H1 (cell line): ENCODE measurements around the gene TSPAN9. TPM values are rescaled to one million over a fixed set of nuclear protein-coding genes. Genes with fewer than 3 reads are reported as not detected.

Experiments
- CTCF ChIA-PET: fragments of 300-600 bp; sonication (Branson Sonifier 250); formaldehyde crosslinking; loops from one replicate; lab custom pipeline; 2021; ENCODE audit not compliant: partially characterized antibody; lab: Charles Lee
- POLR2A ChIA-PET: fragments of 300-600 bp; sonication (Branson Sonifier 250); formaldehyde crosslinking; loops from one replicate; lab custom pipeline; 2021; ENCODE audit warnings: inconsistent platforms; ENCODE audit not compliant: partially characterized antibody; lab: Charles Lee
- DNase-seq, 2 experiments: peaks; one replicate each; pipeline versions ENCODE4 v3.0.0 to v3.0.0-alpha.2; 2010 to 2022; ENCODE audit warnings: low spot score in 2 of 2, low read depth in 1 of 2, mixed read lengths in 1 of 2
- FAIRE-seq: peaks from 2 replicates; lab custom pipeline; 2011; peaks lifted over from hg19 to GRCh38; lab: Jason Lieb, UNC
- H2AFZ ChIP-seq: 2 replicates; pipeline ENCODE4 v1.8.1; 2012; ENCODE audit warnings: low read length, inconsistent platforms
- H2AK5ac ChIP-seq: 2 replicates; pipeline ENCODE4 v1.6.1; 2013; ENCODE audit warnings: low read depth, low read length
- H2BK120ac ChIP-seq: replicated peaks from 2 replicates; pipeline ENCODE3; 2013; ENCODE audit warnings: low read depth, low read length, inconsistent platforms
- H2BK12ac ChIP-seq: 2 replicates; pipeline ENCODE4 v1.6.1; 2013; ENCODE audit warnings: low read depth, low read length
- H2BK15ac ChIP-seq: 2 replicates; pipeline ENCODE4 v1.6.1; 2013; ENCODE audit warnings: low read length
- H2BK20ac ChIP-seq: 2 replicates; pipeline ENCODE4 v1.6.1; 2013; ENCODE audit warnings: low read length
- H2BK5ac ChIP-seq: 2 replicates; pipeline ENCODE4 v1.6.1; 2013; ENCODE audit warnings: low read depth, low read length
- H3K14ac ChIP-seq: 2 replicates; pipeline ENCODE4 v1.6.1; 2013; ENCODE audit warnings: inconsistent platforms; ENCODE audit not compliant: insufficient read length
- H3K18ac ChIP-seq: 2 replicates; pipeline ENCODE4 v1.6.1; 2013; ENCODE audit warnings: low read length; ENCODE audit errors: extremely low read depth
- H3K23ac ChIP-seq: 2 replicates; pipeline ENCODE4 v1.6.1; 2013; ENCODE audit warnings: inconsistent platforms; ENCODE audit not compliant: insufficient read length
- H3K23me2 ChIP-seq: 2 replicates; pipeline ENCODE4 v1.6.1; 2013; ENCODE audit warnings: low read depth, low read length
- H3K27ac ChIP-seq: 2 replicates; pipeline ENCODE4 v1.6.1; 2011; ENCODE audit warnings: low read depth, low read length, inconsistent platforms
- H3K27me3 ChIP-seq, 4 experiments: replicated peaks in 1 of 4; 1 replicate in 1 of 4; 2 replicates in 3 of 4; pipeline versions ENCODE4 v1.6.1 to v1.8.1; 2011 to 2013; ENCODE audit warnings: low read length in 3 of 4, mild to moderate bottlenecking in 3 of 4, inconsistent platforms in 2 of 4, mixed read lengths in 2 of 4, moderate library complexity in 1 of 4; ENCODE audit not compliant: control insufficient read depth in 3 of 4, insufficient read depth in 3 of 4; ENCODE audit errors: extremely low read depth in 1 of 4
- H3K36me3 ChIP-seq, 4 experiments: 2 replicates each; pipeline versions ENCODE4 v1.6.1 to v1.8.1; 2011 to 2013; ENCODE audit warnings: mild to moderate bottlenecking in 4 of 4, low read length in 3 of 4, moderate library complexity in 2 of 4, control low read depth in 1 of 4, inconsistent platforms in 1 of 4; ENCODE audit not compliant: insufficient read depth in 4 of 4, control insufficient read depth in 2 of 4
- H3K4ac ChIP-seq: replicated peaks from 2 replicates; pipeline ENCODE3; 2013; ENCODE audit warnings: low read length, low read depth, mixed read lengths, inconsistent platforms; ENCODE audit not compliant: insufficient read length
- H3K4me1 ChIP-seq, 4 experiments: replicated peaks in 1 of 4; 1 replicate in 1 of 4; 2 replicates in 3 of 4; pipeline versions ENCODE4 v1.6.1 to v1.8.1; 2011 to 2013; ENCODE audit warnings: low read length in 3 of 4, inconsistent platforms in 2 of 4, mixed read lengths in 1 of 4; ENCODE audit not compliant: insufficient read depth in 4 of 4, control insufficient read depth in 3 of 4
- H3K4me2 ChIP-seq, 2 experiments: 2 replicates each; pipeline versions ENCODE4 v1.6.1 to v1.8.1; 2011 to 2013; ENCODE audit warnings: low read depth in 2 of 2, low read length in 2 of 2, control low read depth in 1 of 2, inconsistent platforms in 1 of 2, mild to moderate bottlenecking in 1 of 2; ENCODE audit not compliant: insufficient read depth in 1 of 2
- H3K4me3 ChIP-seq, 4 experiments: fragments of 200-600, 300-600 bp in 1 of 4; sonication (generic), shearing (Covaris generic), sonication (Bioruptor Twin) in 1 of 4; 2 replicates each; pipeline versions ENCODE4 v1.5.1 to v1.8.1; 2011 to 2016; ENCODE audit warnings: low read length in 4 of 4, low read depth in 3 of 4, control low read depth in 2 of 4, inconsistent platforms in 2 of 4, mild to moderate bottlenecking in 2 of 4, mixed read lengths in 1 of 4, moderate library complexity in 1 of 4; ENCODE audit not compliant: insufficient read depth in 2 of 4; ENCODE audit errors: extremely low read depth in 1 of 4
- H3K56ac ChIP-seq: replicated peaks from 2 replicates; pipeline ENCODE3; 2013; ENCODE audit warnings: low read depth, mild to moderate bottlenecking, mixed read lengths, low read length, inconsistent platforms; ENCODE audit not compliant: insufficient read length
- H3K79me1 ChIP-seq: 2 replicates; pipeline ENCODE4 v1.6.1; 2013; ENCODE audit warnings: low read depth, low read length, control low read depth
- H3K79me2 ChIP-seq, 2 experiments: 2 replicates each; pipeline versions ENCODE4 v1.6.1 to v1.8.1; 2012 to 2013; ENCODE audit warnings: low read length in 2 of 2, mild to moderate bottlenecking in 2 of 2, inconsistent platforms in 1 of 2; ENCODE audit not compliant: insufficient read depth in 2 of 2, control insufficient read depth in 1 of 2
- H3K9ac ChIP-seq, 4 experiments: replicated peaks in 1 of 4; 1 replicate in 1 of 4; 2 replicates in 3 of 4; pipeline versions ENCODE4 v1.6.1 to v1.8.1; 2011 to 2013; ENCODE audit warnings: low read depth in 3 of 4, low read length in 3 of 4, control low read depth in 2 of 4, mild to moderate bottlenecking in 2 of 4, moderate library complexity in 2 of 4, inconsistent platforms in 1 of 4; ENCODE audit errors: extremely low read depth in 1 of 4
- H3K9me3 ChIP-seq, 2 experiments: 2 replicates each; pipeline versions ENCODE4 v1.6.1 to v1.8.1; 2012 to 2013; ENCODE audit warnings: mild to moderate bottlenecking in 2 of 2, moderate library complexity in 2 of 2, control low read depth in 1 of 2, inconsistent platforms in 1 of 2, low read depth in 1 of 2, low read length in 1 of 2, mixed read lengths in 1 of 2; ENCODE audit not compliant: insufficient read depth in 2 of 2
- H4K20me1 ChIP-seq, 2 experiments: replicated peaks in 1 of 2; 2 replicates each; pipeline versions ENCODE3 to v1.8.1; 2011 to 2013; ENCODE audit warnings: inconsistent platforms in 2 of 2, low read length in 2 of 2, mild to moderate bottlenecking in 1 of 2; ENCODE audit not compliant: insufficient read depth in 2 of 2, control insufficient read depth in 1 of 2
- H4K5ac ChIP-seq: 2 replicates; pipeline ENCODE4 v1.6.1; 2013; ENCODE audit warnings: low read length, low read depth, mixed read lengths, inconsistent platforms; ENCODE audit not compliant: insufficient read length
- H4K8ac ChIP-seq: 2 replicates; pipeline ENCODE4 v1.8.0; 2013; ENCODE audit warnings: mild to moderate bottlenecking, moderate library complexity, low read length, inconsistent platforms; ENCODE audit not compliant: insufficient read depth; ENCODE audit errors: extremely low read depth
- H4K91ac ChIP-seq: replicated peaks from 2 replicates; pipeline ENCODE3; 2013; ENCODE audit warnings: low read length, mixed read lengths, inconsistent platforms; ENCODE audit not compliant: insufficient read length
- ASH2L ChIP-seq: fragments of 200-600, 300-600 bp; sonication (generic); IDR thresholded peaks from one replicate; pipeline ENCODE4 v1.7.1; 2017; ENCODE audit warnings: low read length
- KDM1A ChIP-seq: fragments of 200-600, 300-600 bp; sonication (generic); IDR thresholded peaks from 2 replicates; pipeline ENCODE4 v1.7.1; 2016; ENCODE audit warnings: mild to moderate bottlenecking, low read length, borderline replicate concordance
- WGBS, 2 experiments: shearing (Covaris generic) in 1 of 2; methylation state at CpG; one replicate each; pipeline versions ENCODE4 v1.1.6 to v1.1.7; 2013 to 2015; ENCODE audit warnings: low lambda C conversion rate in 2 of 2, mixed read lengths in 2 of 2, inconsistent platforms in 1 of 2, low coverage in 1 of 2, missing lambda C conversion rate in 1 of 2; ENCODE audit not compliant: insufficient replicate concordance in 2 of 2, insufficient coverage in 1 of 2, insufficient read length in 1 of 2; ENCODE audit errors: extremely low coverage in 1 of 2, missing lambda C conversion rate in 1 of 2; 5-methylcytosine and 5-hydroxymethylcytosine counted together
- polyA plus RNA-seq, 7 experiments: library from polyadenylated mRNA; depleted of rRNA in 3 of 7; stranded (reverse) in 5 of 7; unstranded in 2 of 7; fragments of >200 nt in 5 of 7; fragments of 200-250 nt in 2 of 7; gene quantifications; 1 replicate in 5 of 7; 2 replicates in 1 of 7; 4 replicates in 1 of 7; pipeline versions ENCODE4 v1.2.1 to v1.2.3, GENCODE V29; 2011 to 2013; ENCODE audit warnings: missing spikeins in 2 of 7, mixed read lengths in 2 of 7
- total RNA-seq: library from RNA; stranded (reverse); fragmentation: NEBNext Ultra II Directional; extraction: Animal tissue kit (Norgen Biotek cat#: 25700); gene quantifications from 2 replicates; pipeline ENCODE4 v1.2.1, GENCODE V29; 2021

The TSPAN9 gene
- total and polyA plus RNA-seq, 2 of the 8 experiments (the other 6 are each of a cell fraction or from before 2014, with no cell fraction given), result 11.5 to 29.1 TPM

- Histone ChIP-seq H3K4ac (no peak overlapping the region), H3K4me2 (0 out of 4 replicates have a peak overlapping the region, but pooled peaks have one; percentile 14 to 17), H4K20me1 (peaks cover 1 to 2% of the 10 kb centered on the region in 2 experiments), H3K9ac (no peak overlapping the region), H3K79me2 (no peaks in the 10 kb centered on the region), H2BK15ac (no peak overlapping the region), H2BK12ac (no peak overlapping the region), H2BK20ac (no peak overlapping the region), H3K36me3 (no peaks in the 10 kb centered on the region), H3K23me2 (no peaks in the 10 kb centered on the region), H2BK120ac (no peak overlapping the region), H2BK5ac (no peak overlapping the region), H3K23ac (no peak overlapping the region), H3K56ac (no peak overlapping the region), H4K5ac (no peak overlapping the region), H2AK5ac (no peak overlapping the region), H3K27me3 (no peaks in the 10 kb centered on the region), H3K79me1 (no peaks in the 10 kb centered on the region), H4K91ac (no peak overlapping the region), H3K4me1 (peaks cover 0 to 15% (median 6%) of the 10 kb centered on the region in 4 experiments), H3K9me3 (no peaks in the 10 kb centered on the region), H3K27ac (no peak overlapping the region), H4K8ac (no peak overlapping the region), H3K14ac (no peak overlapping the region), H3K4me3 (no peak overlapping the region), H3K18ac (no peak overlapping the region), H2AFZ (no peak overlapping the region)
- CTCF ChIA-PET, result interaction anchor here (0.7 to 16.9 kb wide), 9 partner anchors 9 to 135 kb away, joined by 3 to 361 read pairs (median 4); no protein-coding TSS in a partner anchor
- FAIRE-seq (no peak), DNase-seq (no peak)
- TF ChIP-seq KDM1A (peak; percentile 90), ASH2L (no peak)
- 73% methylated on average over 1 of the region's 1 CpG; no CpG with 5 or more reads in 1 of the 2 experiments for WGBS, 2 experiments
- POLR2A ChIA-PET, result interaction anchor here (2.3 kb wide), 1 partner anchor 63 kb away, joined by 5 read pairs; no protein-coding TSS in a partner anchor
These were observed 194.0 kb downstream of the TSPAN9 start for GRCh38 chr12:3271146-3271545.
